ENCODE results near the gene PSMA5.
"Not testable (repeated sequence)": the region's sequence is repeated elsewhere in the genome, so short reads cannot be mapped to it uniquely, and the experiment has no call there.

Gene PSMA5

DNA sequence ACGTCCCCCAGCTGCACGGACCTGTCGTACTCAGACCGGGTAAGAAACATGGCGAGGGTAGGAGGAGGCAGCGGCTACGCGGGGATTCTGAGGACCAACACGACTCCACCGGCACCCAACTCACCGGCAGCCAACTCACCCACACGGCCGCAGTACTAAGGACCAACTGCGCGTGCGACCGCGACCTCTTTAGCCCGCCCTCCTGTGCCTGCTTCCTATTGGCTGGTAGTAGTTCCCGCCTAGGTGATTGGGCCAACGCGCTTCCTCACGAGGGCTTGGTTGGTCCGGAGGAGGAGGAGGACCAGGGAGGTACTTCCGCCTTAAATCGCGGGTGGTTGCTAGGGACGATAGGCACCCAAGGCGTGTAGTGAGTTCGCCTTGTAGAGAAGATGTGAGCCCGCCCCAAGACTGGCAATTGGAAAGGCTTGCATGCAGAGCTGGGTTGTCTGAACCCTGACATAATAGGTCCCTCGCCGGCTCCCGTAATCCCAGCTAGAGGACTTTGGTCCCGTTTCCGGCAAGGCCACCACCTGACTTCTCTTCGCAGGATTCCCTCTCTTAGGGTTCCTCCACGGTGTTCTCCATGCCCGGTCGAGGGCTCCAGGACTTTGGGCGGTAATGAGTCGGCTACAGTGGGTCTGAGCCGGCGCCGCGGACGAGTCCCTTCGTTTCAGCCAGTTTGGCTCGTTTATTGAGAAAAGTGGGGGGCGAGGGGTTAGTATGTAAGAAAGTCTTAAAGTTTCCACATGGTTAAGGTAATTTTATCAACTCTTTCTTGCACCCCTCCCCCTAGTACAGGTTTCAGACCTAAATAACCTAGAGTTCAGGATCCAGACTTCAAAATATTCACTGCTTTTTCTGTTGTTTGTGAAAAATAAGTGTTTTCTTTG, at the start of gene PSMA5:
Gene PSMA5, minus strand, starts transcription at position 168 of the 890 bp plus-strand sequence. Its CDS starts 118 bp downstream, at position 50.
- DNase-seq (ENCODE audit: low spot score), result peak; percentile 100

DNA sequence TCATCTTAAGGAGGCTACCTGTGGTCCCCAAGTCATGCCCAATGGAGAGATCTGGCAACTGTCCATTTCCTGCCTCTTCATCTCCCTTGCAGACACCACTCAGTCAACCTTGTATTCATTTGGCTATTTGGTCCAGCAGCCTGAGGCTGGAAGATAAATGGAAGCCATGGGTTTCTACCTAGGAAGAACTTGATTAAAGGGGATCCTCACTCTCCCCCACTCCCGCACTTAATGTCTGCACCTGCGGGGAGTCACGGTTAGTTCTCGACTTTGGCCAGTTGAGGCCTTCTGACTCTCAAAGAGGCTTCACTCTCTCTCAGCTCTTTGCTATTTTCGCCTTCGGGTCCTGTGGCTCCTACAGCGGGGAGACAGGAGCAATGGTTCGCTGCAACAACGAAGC, 49.0 kb upstream of the PSMA5 start:
- DNase-seq (ENCODE audit: low spot score), result no peak

DNA sequence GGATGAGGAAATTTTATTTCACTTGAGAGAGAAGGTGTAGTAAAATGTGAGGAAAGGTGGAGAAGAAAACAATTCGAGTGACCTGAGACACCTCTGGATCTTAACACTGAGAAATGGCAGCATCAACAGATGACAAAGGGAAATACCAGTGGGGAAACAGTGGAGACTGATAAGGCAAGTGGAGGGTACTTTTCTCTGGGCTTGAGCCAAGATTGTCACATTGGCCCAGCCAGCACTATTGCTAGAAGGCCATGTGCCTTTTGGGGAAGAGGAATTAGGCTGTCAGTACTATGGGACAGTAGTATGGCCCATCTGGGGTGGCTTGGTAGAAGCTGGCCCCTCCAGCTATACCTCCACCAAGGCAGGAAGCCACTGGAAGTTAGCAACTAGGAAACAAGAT, 48.4 kb upstream of the PSMA5 start:
- DNase-seq (ENCODE audit: low spot score), result no peak

DNA sequence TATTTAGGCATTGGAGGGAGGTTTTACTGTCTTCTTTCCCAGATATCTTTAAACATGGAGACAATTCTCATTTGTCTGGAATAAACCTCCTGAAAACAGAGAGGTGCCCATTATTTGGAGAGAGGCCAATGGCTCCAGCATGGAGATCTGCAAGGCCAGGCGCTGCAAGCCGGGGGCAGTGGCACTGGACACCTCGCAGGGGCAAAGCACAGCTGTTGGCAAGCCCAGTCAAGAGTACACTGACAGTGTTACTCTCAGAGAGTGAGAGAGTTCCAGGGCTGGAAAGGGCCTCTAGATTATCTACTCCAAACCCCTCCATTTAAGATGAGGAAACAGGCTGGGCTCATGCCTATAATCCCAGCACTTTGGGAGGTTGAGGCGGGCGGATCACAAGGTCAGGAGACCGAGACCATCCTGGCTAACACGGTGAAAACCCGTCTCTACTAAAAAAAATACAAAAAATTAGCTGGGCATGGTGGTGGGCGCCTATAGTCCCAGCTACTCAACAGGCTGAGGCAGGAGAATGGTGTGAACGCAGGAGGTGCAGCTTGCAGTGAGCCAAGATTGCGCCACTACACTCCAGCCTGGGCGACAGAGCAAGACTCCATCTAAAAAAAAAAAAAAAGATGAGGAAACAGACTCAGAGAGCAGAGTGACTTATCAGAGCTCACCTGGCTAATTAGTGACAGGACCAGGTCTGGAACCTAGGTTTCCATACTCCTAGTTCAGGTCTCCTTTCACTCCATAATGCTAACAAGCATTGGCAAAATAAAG, 47.2 kb upstream of the PSMA5 start:
- not testable (repeated sequence) for DNase-seq (ENCODE audit: low spot score)

DNA sequence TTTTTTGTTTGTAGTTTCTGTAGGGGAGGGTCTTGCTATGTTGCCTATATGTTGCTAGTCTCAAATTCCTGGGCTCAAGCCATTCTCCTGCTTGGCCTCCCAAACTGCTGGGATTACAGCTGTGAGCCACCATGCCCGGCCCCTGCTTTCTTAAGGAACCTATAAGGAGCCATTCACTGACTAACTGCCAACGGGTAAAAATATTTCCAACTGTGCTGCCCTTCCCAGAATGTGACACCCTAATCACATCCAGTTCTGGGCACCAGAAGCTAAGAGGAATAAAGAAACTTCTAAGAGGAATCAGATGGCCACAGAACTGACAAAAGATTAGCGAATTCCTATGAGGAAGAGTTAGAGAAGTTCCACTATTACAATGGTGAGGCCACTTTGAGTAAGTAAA, 46.5 kb upstream of the PSMA5 start:
- no peak for DNase-seq (ENCODE audit: low spot score)

DNA sequence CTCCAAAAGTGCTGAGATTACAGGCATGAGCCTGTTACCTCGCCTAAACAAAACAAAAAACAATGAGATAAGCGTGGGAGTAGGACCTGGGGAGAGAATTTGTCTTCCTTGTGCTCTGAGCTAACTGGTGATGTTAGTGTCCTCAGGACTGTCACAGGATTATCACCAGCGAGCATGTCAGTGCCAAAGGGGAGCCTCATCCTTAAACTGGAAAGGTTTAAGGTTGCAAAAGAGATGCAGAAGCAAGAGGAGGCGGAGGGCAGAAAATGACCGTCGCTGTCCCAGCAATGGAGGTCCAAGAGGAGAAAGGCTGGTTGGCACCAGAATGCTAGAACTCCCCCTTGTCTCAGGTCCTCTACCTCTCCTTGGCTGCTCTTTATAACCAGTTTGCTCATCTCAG, 44.0 kb upstream of the PSMA5 start:
- DNase-seq (ENCODE audit: low spot score), result no peak

DNA sequence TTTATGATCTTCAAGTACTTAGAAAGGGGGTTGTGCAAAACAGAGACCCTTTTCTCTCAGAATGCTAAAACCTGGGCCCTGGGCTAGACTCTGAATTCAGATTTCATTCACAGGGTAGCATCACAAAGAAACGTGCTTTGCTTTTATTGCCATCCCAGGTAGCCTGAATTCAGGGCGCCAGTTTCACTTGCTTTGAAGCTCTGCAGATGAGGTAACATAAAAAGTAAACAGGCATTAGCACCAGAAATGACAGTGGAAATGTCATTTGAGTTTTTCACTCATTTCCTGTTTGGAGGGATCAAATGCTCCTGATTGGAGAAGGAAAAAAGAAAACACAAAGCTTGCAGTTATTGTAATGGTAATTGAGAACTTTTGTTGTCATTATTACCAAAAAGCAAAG, 42.7 kb upstream of the PSMA5 start:
- DNase-seq (ENCODE audit: low spot score), result no peak

DNA sequence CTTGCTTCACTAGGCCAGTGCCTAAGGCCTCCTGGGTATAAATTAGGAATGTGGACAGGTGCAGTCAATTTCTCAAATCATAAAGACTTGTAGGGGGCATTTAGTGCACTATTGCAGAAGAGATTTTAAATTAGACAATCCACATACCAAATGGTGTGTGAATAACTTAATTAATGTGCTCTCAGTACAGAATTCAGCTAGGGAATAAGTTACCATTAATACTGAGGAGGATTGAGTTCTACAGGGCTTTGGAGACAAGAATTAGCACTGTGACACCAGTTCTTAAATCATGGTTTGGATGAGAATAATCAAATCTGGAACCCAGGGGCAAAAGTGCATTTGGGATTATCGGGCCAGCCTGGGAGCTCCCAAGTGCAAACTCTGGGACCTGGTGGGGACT, 41.8 kb upstream of the PSMA5 start:
- no peak for DNase-seq (ENCODE audit: low spot score)

DNA sequence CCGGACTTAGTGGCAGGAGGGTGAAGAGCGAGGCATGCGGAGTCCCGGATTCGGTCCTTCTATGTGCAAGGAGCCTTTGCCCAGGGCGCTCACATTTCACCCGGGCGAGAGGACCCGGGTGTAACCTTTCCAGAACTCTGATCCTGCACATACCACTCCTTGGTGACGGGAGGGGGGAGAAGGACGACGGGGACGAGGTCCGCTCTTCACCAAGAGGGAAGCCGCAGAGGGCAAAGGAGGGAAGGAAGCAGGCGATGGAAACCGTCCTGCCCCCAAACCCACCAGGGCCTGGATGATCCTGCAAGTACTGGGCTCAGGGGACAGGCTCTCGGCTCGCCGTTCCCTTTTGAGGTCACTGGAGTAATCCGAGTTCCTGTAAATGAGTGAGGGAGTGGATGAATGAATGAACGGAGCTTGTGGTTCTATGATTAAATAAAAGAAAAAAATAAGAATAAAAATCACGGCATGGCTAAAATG, 41.1 kb upstream of the PSMA5 start:
- no peak for DNase-seq (ENCODE audit: low spot score)

DNA sequence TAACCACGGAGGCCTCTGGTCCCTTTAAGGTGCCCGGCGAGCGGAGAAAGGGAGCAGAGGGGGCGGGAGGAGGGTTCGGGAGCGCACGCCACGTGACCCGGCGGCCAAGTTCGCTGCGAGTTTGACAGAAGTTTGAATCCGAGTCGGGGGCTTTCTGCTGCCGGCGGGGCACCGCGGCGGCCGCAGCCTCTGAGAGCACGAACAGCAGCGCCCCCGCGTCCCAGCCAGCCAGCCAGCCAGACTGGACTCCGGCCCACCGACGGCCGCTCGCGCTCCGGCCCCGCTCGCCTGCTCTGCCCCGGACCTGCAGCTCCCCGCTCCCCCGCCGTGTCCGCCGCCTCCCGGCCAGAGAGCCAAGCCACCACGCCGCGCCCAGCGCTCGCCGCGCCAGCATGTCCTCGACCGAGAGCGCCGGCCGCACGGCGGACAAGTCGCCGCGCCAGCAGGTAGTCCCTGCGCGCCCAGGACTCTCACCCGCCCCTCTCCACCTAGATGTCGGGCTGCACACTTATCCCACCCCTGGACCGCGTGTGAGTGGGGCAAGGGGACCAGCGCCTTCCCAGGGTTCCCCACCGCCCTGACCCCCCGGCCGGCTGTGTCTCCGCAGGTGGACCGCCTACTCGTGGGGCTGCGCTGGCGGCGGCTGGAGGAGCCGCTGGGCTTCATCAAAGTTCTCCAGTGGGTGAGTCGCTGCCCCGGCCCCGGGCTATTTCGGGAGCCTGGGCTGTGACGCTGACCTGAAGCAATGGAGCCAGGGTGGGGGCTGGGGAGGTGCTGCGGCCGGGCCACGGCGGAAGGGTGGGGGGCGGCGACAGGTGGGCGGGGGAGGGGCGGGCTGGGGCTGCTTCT, 40.4 kb upstream of the PSMA5 start, which contains the start of gene SYPL2:
Gene SYPL2, plus strand, starts transcription at position 95 of the 849 bp plus-strand sequence. Its CDS starts 298 bp downstream, at position 393.
- DNase-seq (ENCODE audit: low spot score), result peak; percentile 27

DNA sequence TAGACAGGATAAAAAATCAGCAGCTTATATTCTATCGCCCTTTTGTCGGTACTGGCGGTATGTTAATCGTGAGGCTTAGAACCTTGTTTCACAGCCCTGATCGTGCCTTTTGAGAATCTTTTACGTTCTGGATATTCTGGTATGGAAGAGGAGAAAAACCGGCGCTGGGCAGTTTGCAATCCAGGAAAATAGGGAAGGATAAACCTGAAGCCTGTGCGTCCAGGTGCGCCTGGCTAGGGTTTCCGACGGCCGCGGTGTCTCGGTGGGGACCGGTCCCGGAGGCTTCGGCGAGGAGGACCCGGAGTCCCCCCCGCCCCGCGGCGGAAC, 39.8 kb upstream of the PSMA5 start:
- no peak for DNase-seq (ENCODE audit: low spot score)

DNA sequence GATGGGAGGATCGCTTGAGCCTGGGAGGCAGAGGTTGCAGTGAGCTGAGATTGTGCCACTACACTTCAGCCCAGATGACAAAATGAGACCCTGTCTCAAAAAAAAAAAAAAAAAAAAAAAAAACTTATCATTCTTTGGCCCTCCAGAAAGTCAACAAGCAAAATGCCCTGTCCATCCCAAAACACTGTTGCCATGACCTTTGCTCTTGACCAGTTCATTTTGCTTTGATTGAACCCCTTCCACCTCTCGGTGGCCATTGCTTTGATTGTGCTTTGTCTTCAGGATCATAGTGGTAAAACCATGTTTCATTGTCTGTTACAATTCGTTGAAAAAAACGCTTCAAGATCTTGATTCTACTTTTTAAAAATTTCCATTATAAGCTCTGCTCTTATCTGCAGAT, 31.6 kb upstream of the PSMA5 start:
- no peak for DNase-seq (ENCODE audit: low spot score)

DNA sequence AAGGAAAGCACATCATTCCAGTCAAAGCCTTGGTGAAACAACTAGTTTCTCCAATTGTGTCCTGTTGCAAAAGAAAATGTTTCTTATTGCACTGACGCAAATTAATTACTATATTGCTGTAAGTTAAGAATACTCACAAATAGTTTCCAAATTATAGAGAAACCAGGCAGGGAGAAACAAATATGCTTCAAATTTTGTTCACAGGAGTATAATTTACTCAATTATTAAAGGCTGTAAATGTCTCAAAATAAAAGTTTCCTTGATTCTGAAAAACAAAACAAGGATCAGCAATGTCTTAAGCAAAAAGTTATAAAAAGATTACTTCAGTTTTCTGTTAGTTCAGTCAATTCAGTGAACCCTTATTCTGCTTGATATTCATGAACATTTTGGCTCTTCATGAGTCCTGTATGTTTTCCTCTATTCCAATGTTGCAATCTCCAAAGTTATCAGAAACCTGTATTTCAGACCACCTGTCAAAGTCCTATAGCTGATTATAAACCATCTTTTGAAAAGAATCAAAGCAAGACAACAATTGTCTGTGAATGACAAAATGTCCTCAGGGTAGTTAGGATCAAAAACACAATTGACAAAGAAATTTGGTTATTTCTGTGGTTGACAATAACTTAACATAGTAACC, 28.4 kb upstream of the PSMA5 start:
- no peak for DNase-seq (ENCODE audit: low spot score)

DNA sequence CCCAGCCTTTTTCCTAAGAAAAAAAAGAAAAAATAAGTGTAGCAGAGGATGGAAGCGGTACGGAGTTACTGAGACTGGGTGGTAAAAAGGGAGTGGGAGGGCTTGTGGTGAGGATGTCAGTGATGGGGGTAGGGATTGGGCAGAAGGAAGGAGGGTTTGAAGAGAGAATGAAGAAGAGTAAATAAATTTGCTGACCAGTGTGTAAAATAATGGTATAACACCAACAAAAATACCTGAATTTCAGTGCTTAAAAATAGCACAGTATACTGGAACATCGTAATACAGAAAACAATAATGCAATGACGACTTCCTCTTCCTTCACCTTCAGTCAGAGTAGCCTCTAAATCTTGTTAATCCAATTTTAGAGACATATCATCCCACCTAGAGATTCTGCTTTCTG, 21.3 kb upstream of the PSMA5 start:
- no peak for DNase-seq (ENCODE audit: low spot score)

DNA sequence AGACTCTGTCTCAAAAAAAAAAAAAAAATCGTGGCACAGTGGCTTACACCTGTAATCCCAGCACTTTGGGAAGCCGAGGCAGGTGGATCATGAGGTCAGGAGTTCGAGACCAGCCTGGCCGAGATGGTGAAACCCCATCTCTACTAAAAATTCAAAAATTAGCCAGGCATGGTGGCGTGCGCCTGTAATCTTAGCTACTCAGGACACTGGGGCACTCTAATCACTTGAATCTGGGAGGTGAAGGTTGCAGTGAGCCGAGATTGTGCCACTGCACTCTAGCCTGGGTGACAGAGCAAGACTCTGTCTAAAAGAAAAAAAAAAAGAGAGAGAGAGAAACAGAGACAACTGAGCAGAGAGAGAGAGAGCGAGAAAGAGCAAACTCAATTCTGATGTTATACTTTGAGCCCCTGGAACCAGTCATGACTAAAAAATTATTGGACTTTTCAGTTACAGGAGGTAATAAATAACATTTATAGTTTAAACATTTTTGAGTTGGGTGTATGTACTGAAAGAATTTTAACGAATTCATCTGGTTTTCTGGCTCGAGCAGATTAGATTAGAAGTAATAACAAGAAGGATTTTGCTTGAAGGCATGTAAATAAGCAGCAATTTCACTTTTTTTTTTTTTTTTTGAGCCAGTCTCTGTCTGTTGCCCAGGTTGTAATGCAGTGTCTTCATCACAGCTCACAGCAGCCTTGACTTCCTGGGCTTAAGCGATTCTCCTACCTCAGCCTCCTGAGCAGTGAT, 19.9 kb upstream of the PSMA5 start:
- DNase-seq (ENCODE audit: low spot score), result not testable (repeated sequence)

DNA sequence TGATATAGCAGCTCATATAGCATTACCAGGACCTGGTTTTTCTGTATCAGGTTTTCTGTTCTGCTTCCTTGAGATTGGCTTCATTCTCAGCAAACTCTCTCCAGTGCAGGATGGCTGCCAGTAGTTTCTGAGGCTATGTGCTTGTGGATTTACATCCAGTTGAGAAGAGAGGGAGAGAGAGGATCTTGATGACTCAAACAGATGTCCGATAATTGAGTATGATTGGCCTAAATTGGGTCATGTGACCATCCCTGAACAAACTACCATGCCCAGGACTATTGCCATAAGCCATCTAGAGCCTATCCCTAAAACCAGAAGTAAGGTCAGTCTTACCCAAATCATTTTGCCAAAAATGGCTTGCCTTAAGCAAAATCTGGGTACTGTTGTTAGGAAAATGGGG, 18.1 kb upstream of the PSMA5 start:
- no peak for DNase-seq (ENCODE audit: low spot score)

DNA sequence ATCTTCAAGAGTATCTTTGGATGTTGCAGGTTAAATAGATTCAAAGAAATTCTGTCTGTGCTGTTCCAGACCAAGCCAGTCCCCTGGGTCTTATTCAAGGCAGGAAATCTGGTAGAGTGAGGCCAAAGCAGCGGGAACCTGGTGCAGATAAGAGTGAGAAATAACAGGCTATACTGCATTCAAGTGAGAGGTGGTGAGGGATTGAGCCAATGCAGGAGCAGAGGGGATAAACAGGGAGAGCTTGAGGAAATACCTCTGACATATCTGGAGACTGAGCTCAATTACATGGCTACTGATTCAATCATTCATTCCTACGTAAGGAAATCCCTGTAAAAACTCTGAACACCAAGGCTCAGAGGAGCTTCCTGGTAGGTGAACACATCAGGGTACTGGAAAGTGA, 17.2 kb upstream of the PSMA5 start:
- no peak for DNase-seq (ENCODE audit: low spot score)

DNA sequence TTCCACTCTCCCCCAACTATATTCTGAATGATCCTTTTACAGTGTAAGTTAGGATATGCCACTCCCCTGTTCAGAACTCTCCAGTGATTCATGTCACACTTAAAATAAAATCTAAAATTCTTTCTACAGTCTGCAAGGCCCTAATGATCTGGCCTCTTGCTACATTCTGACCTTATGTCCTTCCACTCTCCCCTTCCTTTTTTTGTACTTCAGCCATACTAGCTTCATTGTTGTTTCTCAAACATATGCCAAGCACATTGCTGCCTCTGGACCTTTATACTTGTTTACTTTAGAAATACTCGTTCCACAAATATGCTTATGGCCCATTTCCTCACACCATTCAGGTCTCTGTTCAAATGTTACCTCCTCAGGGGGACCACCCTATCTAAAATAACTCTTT, 14.8 kb upstream of the PSMA5 start:
- no peak for DNase-seq (ENCODE audit: low spot score)

DNA sequence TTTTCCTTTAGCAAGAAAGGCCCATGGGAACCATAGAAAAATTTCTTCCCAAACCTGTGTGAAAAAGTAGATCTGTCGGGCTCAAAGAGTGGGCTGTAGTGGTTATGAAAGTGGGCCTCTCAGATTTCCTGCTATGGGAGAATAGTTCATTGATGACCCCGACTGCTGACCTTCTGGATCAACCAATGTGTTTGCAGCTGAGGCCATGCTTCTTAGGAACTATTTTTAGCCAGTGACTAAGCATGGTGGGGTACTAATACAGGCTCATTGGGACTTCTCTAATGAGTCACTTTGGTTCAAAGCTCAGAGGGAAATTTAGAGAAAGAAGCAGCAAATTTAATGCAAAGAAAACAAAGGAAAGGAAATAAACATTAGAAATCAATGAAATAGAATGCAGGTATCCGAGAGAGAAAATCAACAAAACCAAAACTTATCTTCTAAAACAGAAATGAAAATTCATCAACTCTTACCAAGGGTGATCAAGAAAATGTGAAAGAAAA, 12.6 kb upstream of the PSMA5 start:
- peak; percentile 87 for DNase-seq (ENCODE audit: low spot score)

DNA sequence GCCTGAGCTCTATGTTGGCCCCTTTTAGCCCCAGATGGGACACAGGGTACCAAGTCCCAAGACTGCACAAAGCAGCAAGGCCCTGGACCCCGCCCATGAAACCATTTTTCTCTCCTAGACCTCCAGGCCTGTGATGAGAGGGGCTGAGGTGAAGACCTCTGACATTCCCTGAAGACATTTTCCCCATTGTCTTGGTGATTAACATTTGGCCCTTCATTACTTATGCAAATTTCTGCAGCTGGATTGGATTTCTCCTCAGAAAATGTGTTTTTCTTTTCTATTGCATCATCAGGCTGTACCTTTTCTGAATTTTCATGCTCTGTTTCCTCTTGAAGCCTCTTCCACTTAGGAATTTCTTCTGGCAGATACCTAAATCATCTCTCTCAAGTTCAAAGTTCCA, 8.2 kb upstream of the PSMA5 start:
- DNase-seq (ENCODE audit: low spot score), result no peak

DNA sequence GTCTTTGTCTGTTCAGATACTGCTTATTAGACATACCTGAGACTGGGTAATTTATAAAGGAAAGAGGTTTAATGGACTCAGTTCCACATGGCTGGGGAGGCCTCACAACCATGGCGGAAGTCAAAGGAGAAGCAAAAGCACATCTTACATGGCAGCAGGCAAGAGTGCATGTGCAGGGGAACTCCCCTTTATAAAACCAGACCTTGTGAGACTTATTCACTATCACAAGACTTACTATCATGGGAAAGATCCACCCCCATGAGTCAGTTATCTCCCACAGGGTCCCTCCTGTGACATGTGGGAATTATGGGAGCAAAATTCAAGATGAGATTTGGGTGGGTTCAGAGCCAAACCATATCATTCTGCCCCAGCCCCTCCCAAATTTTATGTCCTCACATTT, 7.1 kb upstream of the PSMA5 start:
- peak; percentile 17 for DNase-seq (ENCODE audit: low spot score)
